ENCODE measurements around the gene SIPA1L2.

- TF ChIP-seq EZH2 (IDR thresholded peaks at IDR 0.05; ENCODE audit: insufficient read depth, poor library complexity, severe bottlenecking) (no peak), EZH2phosphoT487 (IDR thresholded peaks at IDR 0.05; ENCODE audit: insufficient read depth, low read depth) (0 out of 2 replicates have a peak, but pooled peaks have one; percentile 47)
These were observed 1.3 kb downstream of the SIPA1L2 start for GRCh38 chr1:232628335-232629249.

Measured in GM23248 (cell line).